Esophagus (tissue), 2 donors: Measurements from ENCODE around the gene BCAS4. TPM values are rescaled to one million over a fixed set of nuclear protein-coding genes. Genes with fewer than 3 reads are reported as not detected.

Experiments
- H3K27ac ChIP-seq, 2 donors: one replicate each; pipeline ENCODE4 v1.5.1; 2013; ENCODE audit warnings: low read depth in 2 of 2, mild to moderate bottlenecking in 2 of 2, inconsistent platforms in 1 of 2, low read length in 1 of 2, moderate library complexity in 1 of 2
- H3K27me3 ChIP-seq, 2 donors: one replicate each; pipeline ENCODE4 v1.6.1; 2013; ENCODE audit warnings: low read length in 2 of 2, control low read depth in 1 of 2, mild to moderate bottlenecking in 1 of 2; ENCODE audit not compliant: insufficient read depth in 2 of 2, control insufficient read depth in 1 of 2
- H3K36me3 ChIP-seq, 2 donors: one replicate each; pipeline ENCODE4 v1.6.1; 2013; ENCODE audit warnings: low read length in 1 of 2; ENCODE audit not compliant: control insufficient read depth in 2 of 2, insufficient read depth in 2 of 2
- H3K4me1 ChIP-seq, 2 donors: one replicate each; pipeline ENCODE4 v1.6.1; 2013; ENCODE audit warnings: low read length in 1 of 2; ENCODE audit not compliant: control insufficient read depth in 2 of 2, insufficient read depth in 2 of 2
- H3K4me3 ChIP-seq, 2 donors: one replicate each; pipeline ENCODE4 v1.5.1; 2013; ENCODE audit warnings: low read length in 2 of 2, mild to moderate bottlenecking in 2 of 2, low read depth in 1 of 2, moderate library complexity in 1 of 2
- H3K9me3 ChIP-seq, 2 donors: one replicate each; pipeline ENCODE4 v1.6.1; 2013; ENCODE audit warnings: mild to moderate bottlenecking in 2 of 2, low read depth in 1 of 2, low read length in 1 of 2, moderate library complexity in 1 of 2; ENCODE audit not compliant: control insufficient read depth in 2 of 2, insufficient read depth in 1 of 2
- WGBS, 2 donors: extraction: QIAGEN DNeasy Blood & Tissue Kit; methylation state at CpG; one replicate each; pipeline ENCODE4 v1.1.7; 2013; 5-methylcytosine and 5-hydroxymethylcytosine counted together
- polyA plus RNA-seq, 2 donors: library from polyadenylated mRNA; stranded (reverse); fragments of 200-250 nt; gene quantifications; one replicate each; pipeline ENCODE4 v1.2.3, GENCODE V29; 2013
- donor health status: healthy with polysubstance abuse.
- donor health status: Bipolar disorder and iron deficiency.

The BCAS4 gene
- polyA plus RNA-seq, 2 donors, result 1.2 to 1.5 TPM

DNA sequence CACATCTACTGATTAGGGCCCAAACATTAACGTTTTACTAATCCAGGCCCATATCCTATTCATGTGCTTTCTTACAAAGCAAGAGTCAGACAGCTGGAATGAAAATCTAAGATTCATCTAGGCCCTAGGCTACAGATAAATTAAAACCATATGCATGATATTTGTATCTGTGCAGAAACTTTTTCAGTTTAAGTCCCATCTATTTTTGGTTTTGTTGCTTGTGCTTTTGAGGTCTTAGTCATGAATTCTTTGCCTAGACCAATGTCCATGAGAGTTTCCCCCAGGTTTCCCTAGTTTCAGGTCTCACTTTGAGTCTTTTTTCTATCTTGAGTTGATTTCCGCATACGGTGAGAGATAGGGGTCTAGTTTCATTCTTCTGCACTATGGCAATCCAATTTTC is 116.2 kb downstream of the BCAS4 start:
- Histone ChIP-seq H3K4me3 (no peak overlapping the region), H3K27me3 (no peaks in the 10 kb centered on the region), H3K4me1 (no peaks in the 10 kb centered on the region), H3K9me3 (no peaks in the 10 kb centered on the region), H3K36me3 (no peaks in the 10 kb centered on the region), H3K27ac (no peak overlapping the region)
- 55 to 57% methylated on average over 3 of the region's 3 CpGs for WGBS, 2 donors

DNA sequence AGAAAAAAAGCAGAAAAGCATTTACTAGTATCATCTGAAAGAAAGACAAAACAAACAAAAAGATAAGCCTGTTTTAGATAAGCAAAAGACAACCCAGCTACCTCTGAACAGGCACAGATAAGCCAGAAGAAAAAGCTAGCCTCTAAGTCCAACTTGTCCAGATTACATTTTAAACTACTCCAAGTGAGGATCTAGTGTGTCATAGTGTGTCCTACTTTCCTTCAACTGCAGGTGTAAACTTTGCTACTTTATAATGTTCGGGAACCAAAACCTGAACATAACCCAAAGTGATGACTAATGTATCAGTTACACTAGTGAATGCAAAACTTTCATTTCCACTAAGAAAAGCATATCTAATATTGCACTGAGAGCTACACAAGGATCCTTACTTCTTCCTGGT is 116.9 kb downstream of the BCAS4 start:
- no peaks in the 10 kb centered on the region for H3K36me3 ChIP-seq
- 35% methylated on average over 1 of the region's 1 CpG for WGBS, 2 donors
- H3K27ac ChIP-seq, result no peak overlapping the region
- peaks cover 0 to 4% of the 10 kb centered on the region in 2 donors for H3K4me1 ChIP-seq
- H3K9me3 ChIP-seq, result no peaks in the 10 kb centered on the region
- no peaks in the 10 kb centered on the region for H3K27me3 ChIP-seq
- H3K4me3 ChIP-seq, result no peak overlapping the region

DNA sequence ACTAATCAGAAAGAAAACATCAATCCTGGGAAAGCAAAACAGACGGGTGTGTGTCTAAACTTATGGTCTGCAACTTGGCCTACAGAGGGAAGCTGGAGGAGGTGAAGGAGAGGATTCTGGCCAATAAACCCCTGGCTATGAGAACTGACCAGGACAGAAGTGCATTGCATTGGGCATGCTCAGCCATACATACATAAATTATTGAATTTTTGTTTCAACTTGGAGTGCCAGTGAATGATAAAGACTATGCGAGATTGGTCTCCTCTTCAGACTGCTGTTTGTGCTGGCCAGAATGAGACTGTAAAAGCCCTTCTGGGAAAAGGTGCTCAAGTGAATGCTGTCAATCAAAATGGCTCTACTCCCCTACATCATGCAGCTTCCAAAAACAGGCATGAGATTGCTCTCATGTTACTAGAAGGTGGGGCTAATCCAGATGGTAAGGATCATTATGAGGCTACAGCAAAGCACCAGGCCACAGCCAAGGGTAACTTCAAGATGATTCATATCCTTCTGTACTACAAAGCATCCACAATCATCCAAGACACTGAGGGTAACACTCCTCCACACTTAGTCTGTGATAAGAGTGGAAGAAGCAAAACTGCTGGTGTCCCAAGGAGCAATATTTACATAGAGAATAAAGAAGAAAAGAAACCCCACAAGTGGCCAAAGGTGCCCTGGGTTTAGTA is 119.0 kb downstream of the BCAS4 start:
- no peak overlapping the region for H3K27ac ChIP-seq
- no peaks in the 10 kb centered on the region for H3K36me3 ChIP-seq
- H3K27me3 ChIP-seq, result no peaks in the 10 kb centered on the region
- H3K9me3 ChIP-seq, result no peaks in the 10 kb centered on the region
- 62 to 67% methylated on average over 2 of the region's 2 CpGs for WGBS, 2 donors
- H3K4me1 ChIP-seq, result peaks cover 0 to 6% of the 10 kb centered on the region in 2 donors
- no peak overlapping the region for H3K4me3 ChIP-seq

DNA sequence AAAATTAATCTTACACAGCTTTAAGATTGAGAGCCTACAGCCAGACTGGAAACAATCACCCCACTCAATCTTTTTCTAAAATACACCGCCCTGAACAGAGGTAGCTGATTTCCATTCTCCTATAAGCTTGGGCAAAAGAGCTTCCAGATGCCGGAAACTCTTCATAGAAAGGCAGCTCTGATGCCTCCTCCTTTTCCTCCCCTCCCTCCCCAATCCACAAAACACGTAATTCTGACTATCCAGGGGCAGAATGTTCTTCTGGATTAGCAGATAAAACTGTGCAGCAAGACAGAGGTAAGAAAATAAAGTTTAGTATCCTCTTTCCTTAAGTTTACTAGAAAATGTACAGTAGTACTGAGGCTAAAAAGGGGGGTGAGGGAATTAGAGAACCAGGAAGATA is 120.6 kb downstream of the BCAS4 start:
- Histone ChIP-seq H3K27ac (no peak overlapping the region), H3K4me3 (no peak overlapping the region), H3K9me3 (no peaks in the 10 kb centered on the region), H3K4me1 (peaks cover 5 to 10% of the 10 kb centered on the region in 2 donors), H3K36me3 (no peaks in the 10 kb centered on the region), H3K27me3 (no peaks in the 10 kb centered on the region)
- 39 to 42% methylated on average over 3 of the region's 3 CpGs for WGBS, 2 donors

DNA sequence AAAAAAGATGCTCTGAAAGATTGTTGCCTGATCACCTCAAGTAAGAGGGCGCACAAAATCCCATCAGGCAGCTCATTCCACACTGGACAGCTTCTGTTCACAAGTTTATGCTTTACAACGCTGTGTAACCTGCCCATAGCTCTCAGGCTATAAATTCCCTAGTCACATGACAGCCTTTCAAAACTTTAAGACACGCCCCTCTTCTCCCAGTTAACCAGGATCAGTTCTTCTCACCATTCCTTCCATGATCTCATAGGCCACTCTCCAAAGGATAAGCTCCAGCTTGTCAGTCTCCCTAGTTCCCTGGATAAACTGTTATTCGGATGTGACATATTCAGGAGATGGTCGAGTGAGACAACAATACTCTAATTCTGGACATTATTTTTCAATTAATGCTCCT is 121.4 kb downstream of the BCAS4 start:
- 41 to 44% methylated on average over 5 of the region's 5 CpGs for WGBS, 2 donors

DNA sequence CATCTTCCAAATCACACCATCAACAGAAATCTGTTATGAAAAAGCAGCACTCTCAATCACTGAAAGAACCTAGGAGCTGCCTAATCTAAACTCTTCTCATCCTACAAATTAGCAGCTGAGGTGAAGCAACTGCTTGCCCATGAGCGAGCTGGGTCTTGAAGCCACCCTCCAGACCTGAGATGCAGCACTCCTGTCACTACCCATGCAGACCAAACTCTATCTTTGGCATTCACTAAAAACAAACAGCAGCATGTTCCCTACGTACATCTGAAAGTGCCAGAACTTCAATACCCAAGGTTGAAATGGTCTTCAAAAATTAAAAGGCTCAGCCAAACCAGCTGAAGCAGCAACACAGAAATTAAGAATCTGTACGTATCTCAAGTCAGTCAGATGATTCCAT is 122.1 kb downstream of the BCAS4 start:
- Histone ChIP-seq H3K27ac (peak overlapping the region in 1 of 2 donors; percentile 53), H3K4me3 (no peak overlapping the region), H3K4me1 (peaks cover 5 to 12% of the 10 kb centered on the region in 2 donors), H3K27me3 (no peaks in the 10 kb centered on the region), H3K36me3 (no peaks in the 10 kb centered on the region), H3K9me3 (no peaks in the 10 kb centered on the region)
- 57 to 68% methylated on average over 3 of the region's 3 CpGs for WGBS, 2 donors

More for the DNA sequence above, 121.4 kb downstream of the BCAS4 start:
- no peaks in the 10 kb centered on the region for H3K36me3 ChIP-seq
- H3K9me3 ChIP-seq, result no peaks in the 10 kb centered on the region
- no peak overlapping the region for H3K4me3 ChIP-seq
- H3K4me1 ChIP-seq, result peaks cover 5 to 10% of the 10 kb centered on the region in 2 donors
- H3K27me3 ChIP-seq, result no peaks in the 10 kb centered on the region
- H3K27ac ChIP-seq, result no peak overlapping the region

DNA sequence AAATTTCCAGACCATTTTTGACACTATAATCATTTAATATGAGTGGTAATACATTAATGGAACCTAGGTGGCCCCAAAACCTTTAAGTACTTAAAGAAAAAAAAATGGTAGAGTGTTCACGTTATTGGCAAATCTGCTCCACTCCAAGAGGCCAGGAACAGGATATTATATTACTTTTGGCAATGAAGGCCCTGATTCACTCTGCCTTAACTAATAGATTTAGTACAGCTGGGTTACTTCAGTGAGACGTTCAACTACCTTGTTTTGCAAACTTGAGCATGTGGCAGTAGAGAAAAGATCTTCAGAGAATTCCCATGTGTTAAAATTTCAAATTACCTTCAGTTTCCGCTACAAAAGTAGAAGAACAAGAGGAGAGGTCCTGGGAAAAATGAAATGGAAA is 123.5 kb downstream of the BCAS4 start:
- Histone ChIP-seq H3K27ac (no peak overlapping the region), H3K27me3 (no peaks in the 10 kb centered on the region), H3K36me3 (no peaks in the 10 kb centered on the region), H3K4me3 (no peak overlapping the region), H3K9me3 (no peaks in the 10 kb centered on the region), H3K4me1 (peaks cover 5 to 13% of the 10 kb centered on the region in 2 donors)
- 44 to 57% methylated on average over 3 of the region's 3 CpGs for WGBS, 2 donors

DNA sequence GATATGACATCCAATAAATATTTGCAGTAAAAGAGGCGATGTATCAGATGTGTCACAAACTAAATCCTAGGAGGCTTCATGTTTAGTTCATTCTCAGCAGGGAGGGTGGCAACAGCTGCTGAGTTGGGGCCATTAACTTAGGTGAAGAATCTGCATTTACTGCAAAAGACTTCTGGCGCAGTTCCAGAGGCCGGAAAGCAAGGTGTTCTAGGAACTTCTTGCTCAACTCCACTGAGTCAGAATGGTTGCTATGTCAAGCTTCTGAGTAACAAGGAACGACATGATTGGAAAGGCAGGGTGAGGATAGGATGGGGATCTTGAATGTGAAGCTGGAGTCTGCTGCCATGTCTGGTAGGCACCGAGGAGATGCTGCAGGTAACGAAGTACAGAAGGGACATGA is 124.7 kb downstream of the BCAS4 start:
- peaks cover 0 to 3% of the 10 kb centered on the region in 2 donors for H3K36me3 ChIP-seq
- H3K4me1 ChIP-seq, result peaks cover 5 to 13% of the 10 kb centered on the region in 2 donors
- no peak overlapping the region for H3K4me3 ChIP-seq
- H3K27me3 ChIP-seq, result no peaks in the 10 kb centered on the region
- 60 to 68% methylated on average over 6 of the region's 6 CpGs for WGBS, 2 donors
- peak overlapping the region in 1 of 2 donors; percentile 24 for H3K27ac ChIP-seq
- no peaks in the 10 kb centered on the region for H3K9me3 ChIP-seq

DNA sequence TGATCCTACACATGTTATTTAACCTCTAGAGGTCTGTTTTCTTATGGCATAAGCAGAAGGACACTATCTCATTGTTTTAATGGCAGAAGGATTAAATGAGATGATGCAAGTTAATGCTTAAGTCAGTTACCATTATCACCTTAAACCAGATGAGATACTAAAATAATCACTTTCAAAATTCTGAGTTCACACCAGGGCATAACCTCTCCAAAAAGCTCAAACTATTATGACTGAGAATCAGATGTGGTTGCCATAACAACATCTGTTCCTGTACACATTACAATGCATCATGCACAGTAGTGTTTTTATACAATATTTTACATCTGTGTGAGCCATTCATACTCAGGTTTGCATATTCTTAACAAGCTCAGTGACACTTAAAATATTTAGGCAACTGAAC is 126.1 kb downstream of the BCAS4 start:
- Histone ChIP-seq H3K27me3 (no peaks in the 10 kb centered on the region), H3K4me3 (no peak overlapping the region), H3K36me3 (peaks cover 0 to 3% of the 10 kb centered on the region in 2 donors), H3K9me3 (no peaks in the 10 kb centered on the region), H3K27ac (no peak overlapping the region), H3K4me1 (peaks cover 5 to 13% of the 10 kb centered on the region in 2 donors)

DNA sequence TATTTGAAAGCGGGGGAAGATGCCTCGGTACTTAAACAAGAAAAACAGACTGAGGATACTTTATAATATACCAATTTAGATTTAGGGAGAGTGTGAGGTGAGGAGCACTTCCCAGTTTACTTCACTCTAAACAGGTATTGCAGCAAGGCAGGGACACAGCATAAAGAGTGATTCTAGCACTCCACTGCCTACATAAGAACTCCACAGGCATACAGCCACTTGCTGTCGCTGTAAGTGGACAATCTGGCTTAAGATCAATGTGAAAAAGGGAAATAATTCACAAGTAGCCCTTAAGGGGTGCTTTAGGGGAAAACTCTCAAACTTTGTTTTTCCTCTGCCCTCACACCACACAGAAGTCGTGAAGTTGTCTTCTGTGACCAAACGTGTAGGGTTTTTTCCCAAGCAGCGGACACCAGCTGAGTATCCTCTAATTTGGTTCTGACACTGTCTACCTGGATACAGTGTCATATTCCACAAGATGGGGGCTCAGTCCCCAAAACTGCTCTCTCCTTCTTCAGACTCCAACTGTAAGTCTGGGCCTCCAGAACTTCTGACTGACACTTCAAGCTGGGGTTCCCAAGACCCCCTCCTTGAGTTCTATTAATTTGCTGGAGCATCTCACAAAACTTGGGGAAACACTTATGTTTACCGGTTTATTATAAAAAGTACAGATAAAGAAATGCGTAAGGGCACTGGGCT is 127.1 kb downstream of the BCAS4 start:
- Histone ChIP-seq H3K27me3 (no peaks in the 10 kb centered on the region), H3K27ac (no peak overlapping the region), H3K4me3 (no peak overlapping the region), H3K4me1 (peaks cover 5 to 8% of the 10 kb centered on the region in 2 donors), H3K36me3 (peaks cover 0 to 3% of the 10 kb centered on the region in 2 donors), H3K9me3 (no peaks in the 10 kb centered on the region)
- WGBS, 2 donors, result 69% methylated on average over 8 of the region's 8 CpGs
